Activated naive CD8-positive, alpha-beta T cell (primary cell): ENCODE data around the gene BCL2.

Experiments used
- H3K27ac Mint-ChIP-seq: one replicate; pipeline ENCODE4 v1.8.0; 2021; ENCODE audit warnings: mixed read lengths
- H3K27me3 Mint-ChIP-seq: one replicate; pipeline ENCODE4 v1.8.0; 2021; ENCODE audit warnings: mixed read lengths
- H3K36me3 Mint-ChIP-seq: one replicate; pipeline ENCODE4 v1.8.0; 2021; ENCODE audit warnings: mixed read lengths
- H3K4me1 Mint-ChIP-seq: one replicate; pipeline ENCODE4 v1.8.0; 2021; ENCODE audit warnings: low read depth, mixed read lengths
- H3K4me3 Mint-ChIP-seq: one replicate; pipeline ENCODE4 v1.8.0; 2021; ENCODE audit warnings: mild to moderate bottlenecking, mixed read lengths
- H3K9me3 Mint-ChIP-seq: one replicate; pipeline ENCODE4 v1.8.0; 2021; ENCODE audit warnings: low read depth, mixed read lengths

The BCL2 gene

DNA sequence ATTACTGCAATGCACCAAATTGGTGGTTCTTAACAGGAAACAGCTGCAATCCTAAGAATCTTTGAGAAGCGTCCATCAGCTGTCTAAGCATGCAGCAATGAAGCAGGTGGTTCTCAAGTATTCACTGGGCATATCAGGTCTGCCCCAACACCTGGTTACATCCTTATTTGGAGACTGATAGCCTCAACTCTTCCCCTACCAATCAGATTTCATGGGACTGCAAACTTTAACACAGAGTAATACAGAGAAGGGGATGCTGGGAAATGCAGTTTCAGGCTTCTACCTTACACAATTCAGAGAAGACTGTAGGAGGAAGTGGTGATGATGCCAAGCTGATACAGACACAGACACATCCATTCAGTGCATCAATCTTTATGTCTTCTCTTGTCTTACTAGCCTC lies 240.5 kb downstream of the BCL2 start:
- Mint-ChIP-seq H3K27me3 (peaks cover 6% of the 10 kb centered on the region), H3K36me3 (peaks cover 9% of the 10 kb centered on the region), H3K27ac (no peak overlapping the region), H3K9me3 (peaks cover 6% of the 10 kb centered on the region), H3K4me1 (peaks cover 9% of the 10 kb centered on the region), H3K4me3 (no peak overlapping the region)

DNA sequence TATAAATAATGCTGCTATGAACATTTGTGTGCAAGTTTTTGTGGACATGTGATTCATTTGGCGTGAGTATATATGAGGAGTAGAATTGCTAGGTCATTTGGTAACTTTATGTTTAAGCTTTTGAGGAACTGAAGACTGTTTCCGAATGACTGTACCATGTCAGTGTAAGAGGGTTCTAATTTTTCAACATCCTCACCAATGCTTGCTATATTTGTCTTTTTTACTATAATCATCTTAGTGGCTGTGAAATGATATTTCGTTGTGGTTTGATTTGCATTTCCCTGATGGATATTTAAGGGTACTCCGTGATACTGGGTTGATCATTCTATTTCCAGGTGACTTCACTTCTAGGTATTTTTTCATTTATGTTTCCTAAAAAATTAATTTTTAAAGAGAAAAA lies 241.1 kb downstream of the BCL2 start:
- H3K4me1 Mint-ChIP-seq: peaks cover 9% of the 10 kb centered on the region
- H3K27ac Mint-ChIP-seq: no peak overlapping the region
- H3K4me3 Mint-ChIP-seq: no peak overlapping the region
- peaks cover 9% of the 10 kb centered on the region for H3K36me3 Mint-ChIP-seq
- H3K27me3 Mint-ChIP-seq: peaks cover 6% of the 10 kb centered on the region
- peaks cover 6% of the 10 kb centered on the region for H3K9me3 Mint-ChIP-seq

DNA sequence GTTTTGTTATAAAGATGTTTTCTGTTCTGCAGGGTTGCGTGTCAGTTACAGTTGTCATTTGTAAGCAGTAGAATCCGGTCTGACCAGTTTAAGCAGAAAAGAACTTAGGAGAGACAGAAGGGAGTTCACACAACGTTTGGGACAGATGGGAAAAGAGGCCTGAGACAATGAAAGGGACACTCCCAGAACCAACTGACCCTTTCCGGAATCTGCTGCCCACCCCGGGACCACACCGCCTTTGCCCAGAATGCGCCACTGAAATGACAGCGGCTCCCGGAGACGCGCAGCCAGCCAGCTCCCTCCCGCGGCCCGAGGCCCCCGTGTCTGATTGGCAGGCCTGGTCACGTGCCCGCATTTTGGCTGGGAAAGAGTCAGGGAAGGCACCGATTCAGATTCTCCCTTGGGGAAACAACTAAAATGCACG lies 244.6 kb downstream of the BCL2 start:
- Mint-ChIP-seq H3K27me3 (peaks cover 6% of the 10 kb centered on the region), H3K4me1 (peaks cover 9% of the 10 kb centered on the region), H3K4me3 (peak overlapping the region; percentile 84), H3K9me3 (peaks cover 4% of the 10 kb centered on the region), H3K27ac (no peak overlapping the region), H3K36me3 (peaks cover 8% of the 10 kb centered on the region)

DNA sequence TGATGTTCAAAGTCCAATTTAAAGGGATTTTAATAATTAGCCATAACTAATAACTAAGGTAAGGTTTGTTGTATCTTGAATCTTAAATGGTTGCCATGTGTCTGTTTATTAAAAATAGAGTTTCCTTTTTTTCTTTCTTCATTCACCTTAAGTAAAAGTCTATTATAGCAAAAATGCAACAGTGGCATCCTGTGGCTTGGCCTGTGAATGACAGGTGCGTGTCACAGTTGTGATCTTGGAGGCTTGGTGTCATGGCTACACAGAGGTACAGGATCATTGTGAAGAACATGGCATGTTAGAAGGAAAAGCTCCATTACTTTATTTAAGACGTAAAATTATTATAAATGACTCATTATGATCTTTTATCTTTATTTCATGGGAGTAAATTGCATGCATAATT lies 246.1 kb downstream of the BCL2 start:
- Mint-ChIP-seq H3K27me3 (peaks cover 6% of the 10 kb centered on the region), H3K4me1 (peaks cover 9% of the 10 kb centered on the region), H3K9me3 (no peaks in the 10 kb centered on the region), H3K36me3 (no peaks in the 10 kb centered on the region), H3K27ac (no peak overlapping the region), H3K4me3 (no peak overlapping the region)
